Astrocyte (in vitro differentiated cells and primary cell): ENCODE measurements around the gene M6PR. TPM values are rescaled to one million over a fixed set of nuclear protein-coding genes. Genes with fewer than 3 reads are reported as not detected.
"Not testable (repeated sequence)": the region's sequence is repeated elsewhere in the genome, so short reads cannot be mapped to it uniquely, and the experiment has no call there.

ENCODE experiments used
- DNase-seq: peaks from one replicate; pipeline ENCODE4 v3.0.0-alpha.2; 2010; ENCODE audit warnings: low read depth
- FAIRE-seq: peaks from 2 replicates; lab custom pipeline; 2011; peaks lifted over from hg19 to GRCh38; lab: Jason Lieb, UNC
- H2AFZ ChIP-seq: 2 replicates; pipeline ENCODE4 v1.6.0; 2012; ENCODE audit warnings: low read depth, low read length, inconsistent platforms
- H3K27ac ChIP-seq: 2 replicates; pipeline ENCODE4 v1.5.1; 2011; ENCODE audit warnings: low read depth, low read length, inconsistent platforms
- H3K27me3 ChIP-seq: 2 replicates; pipeline ENCODE4 v1.6.0; 2011; ENCODE audit warnings: low read length, inconsistent platforms; ENCODE audit not compliant: insufficient read depth
- H3K36me3 ChIP-seq: 2 replicates; pipeline ENCODE4 v1.5.1; 2011; ENCODE audit warnings: low read length, inconsistent platforms; ENCODE audit not compliant: insufficient read depth
- H3K4me1 ChIP-seq: 2 replicates; pipeline ENCODE4 v1.5.1; 2011; ENCODE audit warnings: low read length, inconsistent platforms; ENCODE audit not compliant: insufficient read depth
- H3K4me2 ChIP-seq: 2 replicates; pipeline ENCODE4 v1.6.0; 2012; ENCODE audit warnings: low read length, inconsistent platforms
- H3K4me3 ChIP-seq: 2 replicates; pipeline ENCODE4 v1.5.1; 2011; ENCODE audit warnings: low read depth, mild to moderate bottlenecking, low read length, inconsistent platforms; ENCODE audit not compliant: insufficient read depth
- H3K79me2 ChIP-seq: 2 replicates; pipeline ENCODE4 v1.6.0; 2012; ENCODE audit warnings: mild to moderate bottlenecking, low read length, inconsistent platforms; ENCODE audit not compliant: insufficient read depth
- H3K9ac ChIP-seq: 2 replicates; pipeline ENCODE4 v1.6.0; 2012; ENCODE audit warnings: mild to moderate bottlenecking, low read length, inconsistent platforms
- H3K9me3 ChIP-seq: 2 replicates; pipeline ENCODE4 v1.5.1; 2012; ENCODE audit warnings: low read depth, mild to moderate bottlenecking, low read length, inconsistent platforms; ENCODE audit not compliant: insufficient read depth
- H4K20me1 ChIP-seq: 2 replicates; pipeline ENCODE4 v1.6.0; 2012; ENCODE audit warnings: low read length, inconsistent platforms; ENCODE audit not compliant: insufficient read depth
- H3K27ac Mint-ChIP-seq: one replicate; pipeline ENCODE4 v1.8.0; 2021; ENCODE audit warnings: mild to moderate bottlenecking, mixed read lengths; ENCODE audit not compliant: unreplicated experiment
- H3K27me3 Mint-ChIP-seq: one replicate; pipeline ENCODE4 v1.8.0; 2021; ENCODE audit warnings: low read depth, mixed read lengths; ENCODE audit not compliant: unreplicated experiment
- H3K36me3 Mint-ChIP-seq: one replicate; pipeline ENCODE4 v1.8.0; 2021; ENCODE audit warnings: low read depth, mixed read lengths; ENCODE audit not compliant: unreplicated experiment
- H3K4me1 Mint-ChIP-seq: one replicate; pipeline ENCODE4 v1.8.0; 2021; ENCODE audit warnings: low read depth, mixed read lengths; ENCODE audit not compliant: unreplicated experiment
- H3K4me3 Mint-ChIP-seq: one replicate; pipeline ENCODE4 v1.8.0; 2021; ENCODE audit warnings: mild to moderate bottlenecking, moderate library complexity, mixed read lengths; ENCODE audit not compliant: unreplicated experiment
- H3K9me3 Mint-ChIP-seq: one replicate; pipeline ENCODE4 v1.8.0; 2021; ENCODE audit warnings: mild to moderate bottlenecking, mixed read lengths; ENCODE audit not compliant: unreplicated experiment
- CTCF ChIP-seq: IDR thresholded peaks from 2 replicates; pipeline ENCODE4 v1.5.1; 2011; ENCODE audit warnings: low read depth, mild to moderate bottlenecking, inconsistent platforms, low read length, moderate library complexity; ENCODE audit not compliant: insufficient read depth
- EZH2 ChIP-seq: IDR thresholded peaks from 2 replicates; pipeline ENCODE4 v1.6.1; 2012; ENCODE audit warnings: mild to moderate bottlenecking, low read length, inconsistent platforms; ENCODE audit not compliant: insufficient read depth
- total RNA-seq: library from RNA; stranded (reverse); gene quantifications from 2 replicates; pipeline ENCODE4 v1.2.1, GENCODE V29; 2021

The M6PR gene
- total RNA-seq, 1 donor from 2014 or later = 159 TPM

DNA sequence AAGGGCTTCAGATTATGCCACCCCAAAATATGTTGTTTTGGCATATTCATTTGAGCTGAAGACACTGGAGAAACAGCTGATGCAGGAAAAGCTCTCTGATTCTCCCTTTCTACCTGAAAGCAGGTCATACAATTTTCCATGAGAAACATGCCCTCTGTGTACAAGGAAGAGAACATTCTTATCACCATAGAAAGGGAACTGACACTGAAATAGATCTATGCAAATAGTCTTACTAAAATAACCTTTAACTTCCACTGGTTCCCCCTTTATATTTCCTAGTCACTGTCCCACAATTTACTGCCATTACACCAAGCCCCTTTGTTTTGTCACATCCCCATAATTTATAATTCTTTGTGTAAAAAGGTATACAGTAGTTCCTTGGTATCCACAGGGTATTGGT is 44.8 kb downstream of the M6PR start:
- TF ChIP-seq EZH2 (no peak), CTCF (no peak)
- peaks cover 7% of the 10 kb centered on the region for H3K4me1 Mint-ChIP-seq
- H3K9me3 Mint-ChIP-seq = no peaks in the 10 kb centered on the region
- FAIRE-seq = no peak
- no peaks in the 10 kb centered on the region for H3K79me2 ChIP-seq
- no peaks in the 10 kb centered on the region for H3K36me3 Mint-ChIP-seq
- H3K4me3 Mint-ChIP-seq = no peak overlapping the region
- H2AFZ ChIP-seq = no peak overlapping the region
- H3K36me3 ChIP-seq = no peaks in the 10 kb centered on the region
- no peak overlapping the region for H3K4me3 ChIP-seq
- no peaks in the 10 kb centered on the region for H3K27me3 Mint-ChIP-seq
- H3K27ac ChIP-seq = no peak overlapping the region
- no peak for DNase-seq
- H3K4me1 ChIP-seq = no peaks in the 10 kb centered on the region
- no peak overlapping the region for H3K4me2 ChIP-seq
- H3K27ac Mint-ChIP-seq = no peak overlapping the region
- no peaks in the 10 kb centered on the region for H4K20me1 ChIP-seq
- no peak overlapping the region for H3K9ac ChIP-seq
- H3K9me3 ChIP-seq = no peaks in the 10 kb centered on the region
- no peaks in the 10 kb centered on the region for H3K27me3 ChIP-seq

GRCh38 chr12:8903646-8904045 is 45.8 kb downstream of the M6PR start:
- Histone ChIP-seq H3K9ac (no peak overlapping the region), H2AFZ (no peak overlapping the region), H3K27me3 (no peaks in the 10 kb centered on the region), H3K4me3 (no peak overlapping the region), H4K20me1 (no peaks in the 10 kb centered on the region), H3K9me3 (no peaks in the 10 kb centered on the region), H3K4me2 (no peak overlapping the region), H3K36me3 (no peaks in the 10 kb centered on the region), H3K27ac (no peak overlapping the region), H3K79me2 (no peaks in the 10 kb centered on the region), H3K4me1 (no peaks in the 10 kb centered on the region)
- H3K4me1 Mint-ChIP-seq = peaks cover 7% of the 10 kb centered on the region
- DNase-seq (no peak), FAIRE-seq (no peak)
- H3K4me3 Mint-ChIP-seq = no peak overlapping the region
- no peak overlapping the region for H3K27ac Mint-ChIP-seq
- peaks cover 2% of the 10 kb centered on the region for H3K9me3 Mint-ChIP-seq
- TF ChIP-seq EZH2 = no peak
- no peak for TF ChIP-seq CTCF
- no peaks in the 10 kb centered on the region for H3K27me3 Mint-ChIP-seq
- no peaks in the 10 kb centered on the region for H3K36me3 Mint-ChIP-seq

- not testable (repeated sequence) for H3K79me2 ChIP-seq, H3K9ac ChIP-seq, H3K27me3 Mint-ChIP-seq, H3K9me3 ChIP-seq, DNase-seq, H3K4me3 ChIP-seq, H2AFZ ChIP-seq, H3K4me1 ChIP-seq, FAIRE-seq, H4K20me1 ChIP-seq, H3K4me3 Mint-ChIP-seq, H3K9me3 Mint-ChIP-seq, H3K4me2 ChIP-seq, H3K4me1 Mint-ChIP-seq, H3K27ac ChIP-seq, H3K36me3 Mint-ChIP-seq, H3K36me3 ChIP-seq, H3K27me3 ChIP-seq
- peak overlapping the region; percentile 31 for H3K27ac Mint-ChIP-seq
Measured at GRCh38 chr12:8902703-8903102, 46.7 kb downstream of the M6PR start.
